GM23338 (cell line): ENCODE measurements around the gene KIF3B. TPM values are rescaled to one million over a fixed set of nuclear protein-coding genes. Genes with fewer than 3 reads are reported as not detected.

ENCODE experiments used
- ATAC-seq: fragments of 200-7000 bp; cut with Tn5 transposase; 3 replicates; pipeline ENCODE4 v1.9.1; 2020
- DNase-seq: peaks from one replicate; pipeline ENCODE4 v3.0.0-alpha.2; 2015; ENCODE audit warnings: low spot score
- H2AFZ ChIP-seq: fragments of 200-600 bp; sonication (generic); 2 replicates; pipeline ENCODE4 v1.8.0; 2016; ENCODE audit warnings: antibody characterized with exemption, mild to moderate bottlenecking, moderate library complexity
- H3F3A ChIP-seq: fragments of 200-600 bp; sonication (generic); replicated peaks from 2 replicates; pipeline ENCODE4 v1.8.0; 2017; ENCODE audit warnings: antibody characterized with exemption, mixed run types, low read depth
- H3K27ac ChIP-seq: fragments of 200-600 bp; sonication (generic); 2 replicates; pipeline ENCODE4 v1.6.1; 2016; ENCODE audit warnings: low read depth
- H3K27me3 ChIP-seq: fragments of 200-600 bp; sonication (generic); 2 replicates; pipeline ENCODE4 v1.8.0; 2016; ENCODE audit warnings: mild to moderate bottlenecking, mixed run types, moderate library complexity; ENCODE audit not compliant: insufficient read depth
- H3K36me3 ChIP-seq: fragments of 200-600 bp; sonication (generic); 2 replicates; pipeline ENCODE4 v1.8.0; 2016; ENCODE audit warnings: mild to moderate bottlenecking; ENCODE audit not compliant: insufficient read depth
- H3K4me1 ChIP-seq: fragments of 200-600 bp; sonication (generic); 2 replicates; pipeline ENCODE4 v1.8.0; 2016; ENCODE audit warnings: mild to moderate bottlenecking, moderate library complexity; ENCODE audit not compliant: insufficient read depth
- H3K4me2 ChIP-seq: fragments of 200-600 bp; sonication (generic); 2 replicates; pipeline ENCODE4 v1.7.1; 2017; ENCODE audit warnings: mixed run types
- H3K4me3 ChIP-seq: fragments of 200-600 bp; sonication (generic); 2 replicates; pipeline ENCODE4 v1.6.1; 2016; ENCODE audit warnings: mixed run types
- H3K79me2 ChIP-seq: fragments of 200-600 bp; sonication (generic); replicated peaks from 2 replicates; pipeline ENCODE4 v1.8.0; 2017; ENCODE audit warnings: mild to moderate bottlenecking; ENCODE audit not compliant: insufficient read depth
- H3K9me2 ChIP-seq: fragments of 200-600 bp; sonication (generic); 2 replicates; pipeline ENCODE4 v1.8.0; 2017; ENCODE audit not compliant: insufficient read depth
- H4K20me1 ChIP-seq: fragments of 200-600 bp; sonication (generic); replicated peaks from 2 replicates; pipeline ENCODE4 v1.8.0; 2017; ENCODE audit warnings: mild to moderate bottlenecking; ENCODE audit not compliant: insufficient read depth
- H3K27ac Mint-ChIP-seq: 2 replicates; pipeline ENCODE4 v1.8.0; 2020; ENCODE audit warnings: inconsistent platforms, mild to moderate bottlenecking, moderate library complexity, mixed read lengths
- H3K27me3 Mint-ChIP-seq: 3 replicates; pipeline ENCODE4 v1.8.0; 2022; ENCODE audit warnings: low read depth, mild to moderate bottlenecking, moderate library complexity, mixed read lengths, inconsistent platforms; ENCODE audit not compliant: insufficient read depth, poor library complexity
- H3K36me3 Mint-ChIP-seq: 3 replicates; pipeline ENCODE4 v1.8.0; 2021; ENCODE audit warnings: low read depth, mild to moderate bottlenecking, inconsistent platforms, moderate library complexity, mixed read lengths
- H3K4me1 Mint-ChIP-seq: 3 replicates; pipeline ENCODE4 v1.8.0; 2020; ENCODE audit warnings: mild to moderate bottlenecking, inconsistent platforms, mixed read lengths
- H3K4me3 Mint-ChIP-seq: 3 replicates; pipeline ENCODE4 v1.8.0; 2021; ENCODE audit warnings: moderate library complexity, mild to moderate bottlenecking, inconsistent platforms, mixed read lengths
- H3K9me3 Mint-ChIP-seq: 3 replicates; pipeline ENCODE4 v1.8.0; 2020; ENCODE audit warnings: moderate library complexity, mild to moderate bottlenecking, inconsistent platforms, mixed read lengths
- CREB1 ChIP-seq: fragments of 250-450 bp; sonication (Bioruptor Pico); IDR thresholded peaks from 2 replicates; pipeline ENCODE4 v1.5.0; 2020; ENCODE audit warnings: low read depth, mild to moderate bottlenecking, moderate library complexity
- CTCF ChIP-seq, 2 experiments: fragments of 200-600 bp in 1 of 2; sonication (generic) in 1 of 2; conservative IDR thresholded peaks; 2 replicates each; pipeline versions ENCODE4 v1.5.1 to v1.6.1; 2016 to 2017; ENCODE audit warnings: antibody characterized with exemption in 2 of 2, low read depth in 2 of 2, mild to moderate bottlenecking in 2 of 2, moderate library complexity in 1 of 2
- ETS1 ChIP-seq: IDR thresholded peaks from 2 replicates; pipeline ENCODE4 v1.6.1; 2016; ENCODE audit warnings: antibody characterized with exemption
- EZH2 ChIP-seq: fragments of 200-600 bp; sonication (generic); IDR thresholded peaks from one replicate; pipeline ENCODE4 v1.8.0; 2017; ENCODE audit warnings: antibody characterized with exemption, mild to moderate bottlenecking, low read depth; ENCODE audit not compliant: unreplicated experiment
- EZH2phosphoT487 ChIP-seq: fragments of 200-600 bp; sonication (generic); IDR thresholded peaks from one replicate; pipeline ENCODE4 v1.8.1; 2018; ENCODE audit warnings: antibody characterized with exemption; ENCODE audit not compliant: unreplicated experiment
- JUNB ChIP-seq: IDR thresholded peaks from one replicate; pipeline ENCODE4 v1.6.1; 2016; ENCODE audit warnings: antibody characterized with exemption; ENCODE audit not compliant: unreplicated experiment
- NANOG ChIP-seq: IDR thresholded peaks from 2 replicates; pipeline ENCODE4 v1.6.1; 2016; ENCODE audit warnings: antibody characterized with exemption, borderline replicate concordance
- POLR2AphosphoS5 ChIP-seq: IDR thresholded peaks from 2 replicates; pipeline ENCODE4 v1.6.1; 2016; ENCODE audit warnings: antibody characterized with exemption, low read depth
- REST ChIP-seq: IDR thresholded peaks from one replicate; pipeline ENCODE4 v1.6.1; 2018; ENCODE audit warnings: antibody characterized with exemption; ENCODE audit not compliant: unreplicated experiment
- STAT1 ChIP-seq: IDR thresholded peaks from one replicate; pipeline ENCODE4 v1.6.1; 2016; ENCODE audit warnings: antibody characterized with exemption; ENCODE audit not compliant: unreplicated experiment
- ZNF114 ChIP-seq: fragments of 250-450 bp; sonication (Bioruptor Pico); IDR thresholded peaks from 2 replicates; pipeline ENCODE4 v1.5.0; 2020; ENCODE audit warnings: mild to moderate bottlenecking, moderate library complexity
- ZNF331 ChIP-seq: fragments of 250-450 bp; sonication (Bioruptor Pico); IDR thresholded peaks from 2 replicates; pipeline ENCODE4 v1.5.0; 2020; ENCODE audit warnings: low read depth, mild to moderate bottlenecking, moderate library complexity
- polyA plus RNA-seq: library from polyadenylated mRNA; unstranded; fragments of >200 nt; fragmentation: Nextera tagmentation; extraction: Ambion mirVana; gene quantifications from 2 replicates; pipeline ENCODE4 v1.2.1, GENCODE V29; 2016
- total RNA-seq: library from RNA; depleted of rRNA; stranded (reverse); fragments of >200 nt; shearing (Covaris generic); gene quantifications from 2 replicates; pipeline ENCODE4 v1.2.3, GENCODE V29; 2014

KIF3B gene
- total and polyA plus RNA-seq, 2 experiments from 2014 or later = 6.1 to 22.8 TPM

GRCh38 chr20:32301719-32302506 is 24.5 kb downstream of the KIF3B start (continued):
- no peak for TF ChIP-seq REST
- no peak for TF ChIP-seq ZNF331 (CRISPR knock-in tag)
- TF ChIP-seq NANOG = no peak
- no peak for TF ChIP-seq ZNF114 (CRISPR knock-in tag)
- TF ChIP-seq JUNB = no peak
- no peak for TF ChIP-seq EZH2
- TF ChIP-seq STAT1 = no peak
- TF ChIP-seq EZH2phosphoT487 = no peak

- no peak for ATAC-seq
- TF ChIP-seq CTCF (conservative IDR thresholded peaks at IDR 0.05; ENCODE audit: low read depth in 2 of 2) (no peak), REST (no peak), NANOG (no peak), STAT1 (no peak), ZNF331 (CRISPR knock-in tag) (no peak), JUNB (no peak), ZNF114 (CRISPR knock-in tag) (no peak), POLR2AphosphoS5 (no peak), EZH2phosphoT487 (no peak), ETS1 (no peak), CREB1 (CRISPR knock-in tag) (no peak)
Measured at GRCh38 chr20:32302507-32302872, 25.0 kb downstream of the KIF3B start.

More at GRCh38 chr20:32302507-32302872, 25.0 kb downstream of the KIF3B start:
- Histone ChIP-seq H3K79me2 (peaks cover 20% of the 10 kb centered on the region), H2AFZ (no peak overlapping the region), H3K4me3 (no peak overlapping the region), H3K4me2 (no peak overlapping the region), H3K4me1 (peaks cover 4% of the 10 kb centered on the region), H3K27ac (no peak overlapping the region), H3K9me2 (no peaks in the 10 kb centered on the region), H3K36me3 (no peaks in the 10 kb centered on the region), H3K27me3 (no peaks in the 10 kb centered on the region), H4K20me1 (peaks cover 11% of the 10 kb centered on the region; the same call in 1 of the 2 replicates), H3F3A (no peaks in the 10 kb centered on the region)
- Mint-ChIP-seq H3K4me1 (peaks cover 3% of the 10 kb centered on the region; the same call in 1 of the 3 replicates), H3K27ac (no peak overlapping the region), H3K36me3 (no peaks in the 10 kb centered on the region), H3K27me3 (peaks cover 12% of the 10 kb centered on the region), H3K9me3 (no peaks in the 10 kb centered on the region), H3K4me3 (no peak overlapping the region)
- peak; percentile 18 for DNase-seq
